K562 (cell line): ENCODE results near the gene POPDC3. TPM values are rescaled to one million over a fixed set of nuclear protein-coding genes. Genes with fewer than 3 reads are reported as not detected.

Experiments used
- ATAC-seq: fragments of 200-7000 bp; cut with Tn5 transposase; 3 replicates; pipeline ENCODE4 v1.9.1; 2020; ENCODE audit warnings: moderate library complexity
- BruUV-seq: library from RNA; stranded (reverse); fragments of 400-500 nt; replicated peaks from 2 replicates; lab custom pipeline; 2021; lab: Mats Ljungman, UMichigan
- CTCF ChIA-PET: fragments of 300-600 bp; formaldehyde crosslinking; extraction: SDS; loops from one replicate; lab custom pipeline; 2021; ENCODE audit warnings: low intra/inter-chr PET ratio; lab: Yijun Ruan, JAX
- POLR2A ChIA-PET: fragments of 300-600, 350-650 bp; sonication (Branson Sonifier 250); formaldehyde crosslinking; extraction: SDS; loops from one replicate; lab custom pipeline; 2021; ENCODE audit warnings: antibody characterized with exemption, inconsistent platforms; lab: Yijun Ruan, JAX
- DNase-seq, 4 experiments: peaks; one replicate each; pipeline versions ENCODE4 v3.0.0 to v3.0.0-alpha.2; 2011 to 2018; ENCODE audit warnings: low spot score in 3 of 4, mixed read lengths in 3 of 4; ENCODE audit errors: extremely low read depth in 1 of 4
- FAIRE-seq: peaks from 2 replicates; lab custom pipeline; 2011; peaks lifted over from hg19 to GRCh38; lab: Jason Lieb, UNC
- H2AFZ ChIP-seq: 2 replicates; pipeline ENCODE4 v1.6.0; 2011; ENCODE audit warnings: low read depth, low read length, control low read depth, inconsistent platforms
- H3K27ac ChIP-seq: fragments of 200-600 bp; 3 replicates; pipeline ENCODE4 v1.8.0; 2011; ENCODE audit warnings: low read depth, mild to moderate bottlenecking, control low read depth, inconsistent platforms, low read length, moderate library complexity, mixed read lengths; ENCODE audit errors: extremely low read depth
- H3K27me3 ChIP-seq, 2 experiments: fragments of 300-600 bp in 1 of 2; 2 replicates in 1 of 2; 3 replicates in 1 of 2; pipeline versions ENCODE4 v1.6.0 to v1.8.0; 2011; ENCODE audit warnings: inconsistent platforms in 2 of 2, low read length in 2 of 2, mild to moderate bottlenecking in 1 of 2, mixed read lengths in 1 of 2, moderate library complexity in 1 of 2; ENCODE audit not compliant: control insufficient read depth in 2 of 2, insufficient read depth in 2 of 2
- H3K36me3 ChIP-seq: fragments of 300-600 bp; 3 replicates; pipeline ENCODE4 v1.8.0; 2011; ENCODE audit warnings: mild to moderate bottlenecking, low read length, inconsistent platforms; ENCODE audit not compliant: control insufficient read depth, insufficient read depth
- H3K4me1 ChIP-seq, 2 experiments: fragments of 200-600 bp in 1 of 2; replicated peaks in 1 of 2; 2 replicates in 1 of 2; 3 replicates in 1 of 2; pipeline versions ENCODE4 v1.5.1 to v1.8.0; 2011; ENCODE audit warnings: inconsistent platforms in 2 of 2, low read length in 2 of 2, mild to moderate bottlenecking in 1 of 2, mixed read lengths in 1 of 2, moderate library complexity in 1 of 2; ENCODE audit not compliant: control insufficient read depth in 2 of 2, insufficient read depth in 2 of 2
- H3K4me2 ChIP-seq: 2 replicates; pipeline ENCODE4 v1.6.1; 2011; ENCODE audit warnings: low read length, control low read depth, inconsistent platforms, mixed read lengths; ENCODE audit not compliant: insufficient read depth
- H3K4me3 ChIP-seq: fragments of 200-600 bp; sonication (generic), shearing (Covaris generic); 2 replicates; pipeline ENCODE4 v1.5.1; 2016; ENCODE audit warnings: control low read depth, inconsistent platforms
- H3K79me2 ChIP-seq: fragments of 200-600 bp; 3 replicates; pipeline ENCODE4 v1.8.0; 2011; ENCODE audit warnings: low read length, inconsistent platforms; ENCODE audit not compliant: control insufficient read depth, insufficient read depth
- H3K9ac ChIP-seq, 2 experiments: 2 replicates each; pipeline versions ENCODE4 v1.6.0 to v1.6.1; 2011; ENCODE audit warnings: low read depth in 2 of 2, low read length in 2 of 2, control low read depth in 1 of 2, inconsistent platforms in 1 of 2, mild to moderate bottlenecking in 1 of 2, mixed read lengths in 1 of 2; ENCODE audit not compliant: insufficient read depth in 1 of 2
- H3K9me1 ChIP-seq: one replicate; pipeline ENCODE4 v1.6.0; 2011; ENCODE audit warnings: inconsistent platforms, mild to moderate bottlenecking, low read length, moderate library complexity; ENCODE audit not compliant: control insufficient read depth, insufficient read depth
- H3K9me3 ChIP-seq: replicated peaks from 2 replicates; pipeline ENCODE4 v1.5.1; 2011; ENCODE audit warnings: low read depth, low read length, inconsistent platforms; ENCODE audit not compliant: control insufficient read depth, insufficient read depth
- H4K20me1 ChIP-seq: replicated peaks from 2 replicates; pipeline ENCODE4 v1.6.1; 2011; ENCODE audit warnings: low read length, inconsistent platforms, mixed read lengths; ENCODE audit not compliant: control insufficient read depth, insufficient read depth
- CTBP1 ChIP-seq: fragments of 450-650 bp; IDR thresholded peaks from 2 replicates; pipeline ENCODE4 v1.6.1; 2016; ENCODE audit warnings: borderline replicate concordance
- CXXC5 ChIP-seq: fragments of 250-450 bp; sonication (Bioruptor Pico); IDR thresholded peaks from 2 replicates; pipeline ENCODE4 v1.8.0; 2022; ENCODE audit warnings: inconsistent platforms, mild to moderate bottlenecking, moderate library complexity
- GABPB2 ChIP-seq: fragments of 250-450 bp; sonication (Bioruptor Pico); conservative IDR thresholded peaks from 2 replicates; pipeline ENCODE4 v1.5.1; 2021; ENCODE audit warnings: mild to moderate bottlenecking
- MTA3 ChIP-seq: fragments of 450-650 bp; formaldehyde crosslinking; IDR thresholded peaks from 2 replicates; pipeline ENCODE4 v1.6.1; 2017; ENCODE audit warnings: mild to moderate bottlenecking, borderline replicate concordance
- MYC ChIP-seq, 2 experiments: fragments of 250-450 bp in 1 of 2; sonication (Bioruptor Pico) in 1 of 2; IDR thresholded peaks; 2 replicates each; pipeline versions ENCODE4 v1.5.1 to v1.6.1; 2012 to 2021; ENCODE audit warnings: low read depth in 2 of 2, borderline replicate concordance in 1 of 2, improper control_type of control experiment in 1 of 2, low read length in 1 of 2, mild to moderate bottlenecking in 1 of 2, moderate library complexity in 1 of 2
- NCOR1 ChIP-seq: fragments of 450-650 bp; IDR thresholded peaks from 2 replicates; pipeline ENCODE4 v1.6.1; 2016; ENCODE audit warnings: mild to moderate bottlenecking, moderate library complexity
- ZKSCAN3 ChIP-seq: fragments of 250-450 bp; sonication (Bioruptor Pico); IDR thresholded peaks from 2 replicates; pipeline ENCODE4 v1.4.0; 2020
- WGBS: fragments of 100-300 bp; shearing (Covaris generic); methylation state at CpG from one replicate; pipeline ENCODE4 v1.1.6; 2016; ENCODE audit warnings: low coverage, mixed read lengths; ENCODE audit not compliant: insufficient coverage; ENCODE audit errors: missing lambda C conversion rate; 5-methylcytosine and 5-hydroxymethylcytosine counted together
- in situ Hi-C: fragments of 300-500 bp; cut with MboI; formaldehyde crosslinking; loops from 4 replicates; pipeline ENCODE4 v1.15.0; 2018; ENCODE audit warnings: inconsistent platforms, mixed read lengths
- intact Hi-C: fragments of 100-400 bp; cut with micrococcal nuclease; formaldehyde crosslinking; loops from 2 replicates; pipeline ENCODE4 v1.14.2; 2022
- polyA plus RNA-seq, 8 experiments: library from polyadenylated mRNA; depleted of rRNA in 4 of 8; stranded (reverse) in 5 of 8; unstranded in 3 of 8; fragments of >200 nt; fragmentation: Nextera tagmentation in 2 of 8; fragmentation: Illumina TruSeq in 1 of 8; extraction: Ambion mirVana in 2 of 8; extraction: Trizol in 1 of 8; gene quantifications; 2 replicates each; pipeline versions ENCODE4 v1.2.1 to v1.2.3, GENCODE V29; 2011 to 2014; ENCODE audit warnings: inconsistent platforms in 1 of 8, missing spikeins in 1 of 8
- total RNA-seq, 7 experiments: library from RNA; depleted of rRNA in 6 of 7; stranded (reverse); fragments of >200 nt in 6 of 7; fragmentation: Illumina TruSeq in 2 of 7; extraction: Trizol in 2 of 7; gene quantifications; 2 replicates each; pipeline versions ENCODE4 v1.2.1 to v1.2.3, GENCODE V29; 2011 to 2021; ENCODE audit warnings: low replicate concordance in 1 of 7
- TF ChIP-seq, protein P1 (sequence below): sonication (generic); formaldehyde crosslinking; IDR thresholded peaks from 2 replicates; pipeline ENCODE4 v1.5.0; 2020; ENCODE audit warnings: missing genetic modification reagents
- TF ChIP-seq, protein P2 (sequence below): fragments of 250-450 bp; sonication (Bioruptor Pico); IDR thresholded peaks from 2 replicates; pipeline ENCODE4 v1.8.0; 2022; ENCODE audit warnings: inconsistent platforms, mild to moderate bottlenecking, moderate library complexity, borderline replicate concordance

The POPDC3 gene
- total and polyA plus RNA-seq, 9 of the 15 experiments (the other 6 are each of a cell fraction or from before 2014, with no cell fraction given), result 4.0 to 11.8 (median 5.4) TPM

DNA sequence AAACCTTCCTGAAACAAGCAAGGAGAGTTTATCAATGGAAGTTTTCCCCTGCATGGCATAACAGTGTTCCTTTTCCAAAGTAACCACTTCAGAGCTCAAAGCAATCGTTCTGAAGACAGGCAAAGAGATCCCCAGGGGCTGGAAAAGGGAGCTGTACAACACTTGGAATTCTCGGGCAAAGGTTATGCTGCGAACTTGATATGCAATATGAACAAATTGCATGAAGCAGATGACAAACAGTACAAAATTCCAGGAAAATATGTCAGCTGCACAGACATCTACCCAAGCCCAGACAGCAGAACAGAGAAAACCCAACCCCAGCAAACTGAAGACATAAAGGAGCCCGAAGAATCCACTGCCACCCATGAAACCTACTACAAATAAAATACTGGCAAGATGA lies 18.4 kb downstream of the POPDC3 start:
- no peaks in the 10 kb centered on the region for H3K4me1 ChIP-seq
- no peak for ATAC-seq
- CTCF ChIA-PET, result no interaction called here
- intact Hi-C loops, result no loop called here
- H3K79me2 ChIP-seq, result no peaks in the 10 kb centered on the region
- FAIRE-seq, result no peak
- 2% methylated on average over 4 of the region's 4 CpGs for WGBS
- no peak overlapping the region for H2AFZ ChIP-seq
- H3K27ac ChIP-seq, result no peak overlapping the region
- H4K20me1 ChIP-seq, result no peaks in the 10 kb centered on the region
- TF ChIP-seq ZKSCAN3 (CRISPR knock-in tag) (no peak), MTA3 (no peak), CXXC5 (CRISPR knock-in tag) (no peak)
- TF ChIP-seq, all 486 proteins: peak for 0
- no peaks in the 10 kb centered on the region for H3K9me1 ChIP-seq
- H3K4me3 ChIP-seq, result no peak overlapping the region
- DNase-seq, result no peak
- H3K9me3 ChIP-seq, result no peaks in the 10 kb centered on the region
- POLR2A ChIA-PET, result no interaction called here
- no peaks in the 10 kb centered on the region for H3K36me3 ChIP-seq
- no peak overlapping the region for H3K9ac ChIP-seq
- in situ Hi-C loops, result no loop called here
- no TSS peak for BruUV-seq
- peaks cover 10 to 11% of the 10 kb centered on the region in 2 experiments; a peak in 3 of 5 replicates for H3K27me3 ChIP-seq
- no peak overlapping the region for H3K4me2 ChIP-seq

DNA sequence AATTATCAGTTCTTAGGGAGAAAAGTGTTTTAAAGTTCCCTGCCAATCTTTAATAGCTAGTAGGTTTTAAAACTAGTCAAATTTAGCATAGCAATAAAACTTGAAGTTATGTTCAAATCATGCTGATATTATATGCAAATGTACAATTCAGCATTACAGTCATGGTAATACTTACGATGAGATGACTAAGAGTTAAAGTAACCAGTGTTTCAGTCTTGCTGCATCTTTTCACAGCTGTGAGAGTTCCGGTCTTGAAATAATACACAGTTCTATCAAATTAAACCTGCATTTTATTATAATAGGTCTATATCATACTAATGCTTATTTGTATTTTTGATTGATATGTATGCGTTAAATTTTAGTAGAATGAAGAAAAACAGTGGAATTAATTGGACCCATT lies 26.1 kb downstream of the POPDC3 start:
- no peak overlapping the region for H3K4me3 ChIP-seq
- no peak overlapping the region for H3K4me2 ChIP-seq
- no peak for DNase-seq
- WGBS, result 2% methylated on average over 3 of the region's 3 CpGs
- H3K9me1 ChIP-seq, result no peaks in the 10 kb centered on the region
- FAIRE-seq, result no peak
- in situ Hi-C loops (no loop called here), intact Hi-C loops (no loop called here)
- H3K79me2 ChIP-seq, result no peaks in the 10 kb centered on the region
- H3K36me3 ChIP-seq, result no peaks in the 10 kb centered on the region
- H3K27ac ChIP-seq, result no peak overlapping the region
- no peak for ATAC-seq
- H3K4me1 ChIP-seq, result no peaks in the 10 kb centered on the region
- H3K27me3 ChIP-seq, result peaks cover 0 to 19% of the 10 kb centered on the region in 2 experiments; a peak in 2 of 5 replicates
- no TSS peak for BruUV-seq
- no peak for TF ChIP-seq MYC (IDR thresholded peaks at IDR 0.05; ENCODE audit: low read depth, low read length)
- TF ChIP-seq MYC (CRISPR knock-in tag; IDR thresholded peaks at IDR 0.05; ENCODE audit: borderline replicate concordance, low read depth), result no peak
- no peak for TF ChIP-seq CTBP1
- TF ChIP-seq, protein P1, sequence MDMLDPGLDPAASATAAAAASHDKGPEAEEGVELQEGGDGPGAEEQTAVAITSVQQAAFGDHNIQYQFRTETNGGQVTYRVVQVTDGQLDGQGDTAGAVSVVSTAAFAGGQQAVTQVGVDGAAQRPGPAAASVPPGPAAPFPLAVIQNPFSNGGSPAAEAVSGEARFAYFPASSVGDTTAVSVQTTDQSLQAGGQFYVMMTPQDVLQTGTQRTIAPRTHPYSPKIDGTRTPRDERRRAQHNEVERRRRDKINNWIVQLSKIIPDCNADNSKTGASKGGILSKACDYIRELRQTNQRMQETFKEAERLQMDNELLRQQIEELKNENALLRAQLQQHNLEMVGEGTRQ (CRISPR knock-in tag), result no peak
- no peak for TF ChIP-seq GABPB2 (CRISPR knock-in tag)
- TF ChIP-seq NCOR1, result no peak
- TF ChIP-seq, protein P2, sequence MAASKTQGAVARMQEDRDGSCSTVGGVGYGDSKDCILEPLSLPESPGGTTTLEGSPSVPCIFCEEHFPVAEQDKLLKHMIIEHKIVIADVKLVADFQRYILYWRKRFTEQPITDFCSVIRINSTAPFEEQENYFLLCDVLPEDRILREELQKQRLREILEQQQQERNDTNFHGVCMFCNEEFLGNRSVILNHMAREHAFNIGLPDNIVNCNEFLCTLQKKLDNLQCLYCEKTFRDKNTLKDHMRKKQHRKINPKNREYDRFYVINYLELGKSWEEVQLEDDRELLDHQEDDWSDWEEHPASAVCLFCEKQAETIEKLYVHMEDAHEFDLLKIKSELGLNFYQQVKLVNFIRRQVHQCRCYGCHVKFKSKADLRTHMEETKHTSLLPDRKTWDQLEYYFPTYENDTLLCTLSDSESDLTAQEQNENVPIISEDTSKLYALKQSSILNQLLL (CRISPR knock-in tag), result no peak
- ChIA-PET POLR2A (interaction anchor here (0.7 to 1.8 kb wide), 2 partner anchors 10 to 17 kb away, joined by 3 to 8 read pairs; no protein-coding TSS in a partner anchor), CTCF (no interaction called here)
- H3K9me3 ChIP-seq, result no peaks in the 10 kb centered on the region
- H3K9ac ChIP-seq, result no peak overlapping the region
- H4K20me1 ChIP-seq, result no peaks in the 10 kb centered on the region
- H2AFZ ChIP-seq, result no peak overlapping the region
